ENCODE data around the gene ROR1. TPM values are rescaled to one million over a fixed set of nuclear protein-coding genes. Genes with fewer than 3 reads are reported as not detected.

The ROR1 gene
- 2.3 TPM for total RNA-seq

GRCh38 chr1:63773815-63774616 is at the start of gene ROR1:
Gene ROR1, plus strand, starts transcription at chr1:63774017.

DNA sequence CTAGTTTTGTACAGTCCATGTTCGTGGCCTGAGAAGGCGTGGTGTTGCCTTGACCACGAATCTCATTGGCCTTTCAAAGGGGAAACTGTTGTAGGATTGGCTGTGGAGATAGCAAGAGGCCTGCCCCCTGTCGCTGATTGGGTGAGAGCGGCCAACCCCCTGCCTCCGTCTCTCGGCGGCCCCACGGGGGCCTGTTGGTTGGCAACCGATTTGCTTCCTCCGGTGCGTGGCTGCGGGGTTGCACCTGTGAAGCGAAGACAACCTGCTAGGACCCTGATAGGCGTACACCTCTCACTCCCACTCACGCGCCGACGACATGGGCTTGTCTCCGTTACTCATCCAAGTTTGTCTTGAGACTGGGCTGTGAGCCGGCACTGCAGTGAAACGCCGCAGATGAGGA is 429.6 kb downstream of the ROR1 start, which contains the start of gene UBE2U:
TSS of gene UBE2U (plus strand) at position 204 of the 400 bp plus-strand sequence. CDS start 428 bp downstream, outside the sequence.

Small RNA genes within 50 kb of the gene (small RNA-seq; reads per million reads assigned to genes)
- gene RF00019: not detected
- not detected for gene RNU6-809P

Other genes with a start within 250 kb of the ROR1 start
- gene PGM1, start 180.6 kb upstream of the ROR1 start, total RNA-seq: 30.7 TPM

Data from diencephalon (tissue), 1 donor.